Neural cell (in vitro differentiated cells): ENCODE results near the gene PPP6C.
"Not testable (repeated sequence)": the region's sequence is repeated elsewhere in the genome, so short reads cannot be mapped to it uniquely, and the experiment has no call there.

ENCODE experiments used
- CTCF ChIP-seq: fragments of 450-650 bp; IDR thresholded peaks from 2 replicates; pipeline ENCODE4 v1.5.1; 2014; ENCODE audit warnings: antibody characterized with exemption, mild to moderate bottlenecking, moderate library complexity; ENCODE audit not compliant: poor library complexity, severe bottlenecking
- EP300 ChIP-seq: fragments of 450-650 bp; conservative IDR thresholded peaks from 2 replicates; pipeline ENCODE4 v1.6.1; 2014; ENCODE audit warnings: antibody characterized with exemption, mild to moderate bottlenecking, moderate library complexity; ENCODE audit not compliant: poor library complexity, severe bottlenecking
- EZH2 ChIP-seq: fragments of 200-600, 300-800 bp; shearing (Covaris generic), sonication (generic); IDR thresholded peaks from 2 replicates; pipeline ENCODE4 v1.6.1; 2014; ENCODE audit warnings: antibody characterized with exemption, low read length, borderline replicate concordance, mild to moderate bottlenecking; ENCODE audit not compliant: insufficient read depth, poor library complexity, severe bottlenecking
- RAD21 ChIP-seq: fragments of 450-650 bp; conservative IDR thresholded peaks from 2 replicates; pipeline ENCODE4 v1.6.1; 2014; ENCODE audit warnings: antibody characterized with exemption, mild to moderate bottlenecking, moderate library complexity

GRCh38 chr9:125224858-125225257, 35.3 kb upstream of the PPP6C start:
- TF ChIP-seq CTCF, RAD21, EZH2, EP300: not testable (repeated sequence)
